Measurements from ENCODE around the gene TRIM54. TPM values are rescaled to one million over a fixed set of nuclear protein-coding genes. Genes with fewer than 3 reads are reported as not detected.

TRIM54 gene
- total RNA-seq, 1 donor: not detected

DNA sequence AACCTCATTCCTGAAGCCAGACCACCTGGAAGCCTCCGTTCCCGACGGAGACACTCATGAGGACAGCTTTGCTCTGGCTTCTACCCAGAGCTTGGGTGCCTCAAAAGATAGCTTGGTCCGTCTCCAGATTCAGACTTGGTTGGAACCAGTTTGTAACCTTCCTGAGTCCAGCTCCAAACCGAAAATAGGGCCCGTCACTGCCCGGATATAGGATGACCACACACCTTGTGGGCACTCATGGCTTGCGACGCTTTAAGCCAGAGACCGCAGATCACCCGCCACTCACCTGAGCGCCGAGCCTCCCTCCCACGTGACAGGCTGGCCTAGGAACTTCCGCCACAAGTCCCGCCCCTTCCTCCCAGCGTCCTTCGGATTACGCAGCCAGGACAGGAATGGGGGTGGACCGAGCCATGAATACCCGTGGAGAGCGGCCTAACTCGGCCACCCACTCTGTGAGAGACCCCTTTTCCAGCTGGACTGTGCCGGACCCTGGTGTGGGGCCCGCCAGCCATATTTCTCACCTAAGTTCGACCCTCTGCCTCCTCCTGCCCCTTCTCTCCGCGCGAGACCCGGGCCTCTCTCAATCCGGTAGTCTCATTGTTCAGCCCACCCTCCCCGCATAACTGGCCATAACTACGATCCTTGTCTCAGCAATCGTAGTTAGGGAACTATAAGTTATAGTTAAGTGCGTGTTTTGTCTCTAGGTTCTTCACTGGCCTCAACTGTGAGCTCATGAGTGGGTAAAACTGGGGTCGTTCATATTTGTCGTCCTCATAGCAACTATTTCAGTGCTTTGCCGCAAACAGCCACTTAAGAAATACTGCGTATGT, 40.8 kb downstream of the TRIM54 start, which contains the start of gene MPV17:
MPV17 (minus strand) TSS at position 332 of the 830 bp plus-strand sequence. CDS start 580 bp downstream, outside the sequence.
- Histone ChIP-seq H3K4me2 (ENCODE audit: insufficient read depth, low read length) (peak within 1 kb of the TSS; percentile 92), H2AFZ (ENCODE audit: low read length) (peak within 1 kb of the TSS; percentile 95), H3K27me3 (ENCODE audit: insufficient read depth, low read length) (no peaks in the 10 kb centered on the region), H3K27ac (ENCODE audit: low read depth, low read length) (peak within 1 kb of the TSS; percentile 100), H3K9me3 (ENCODE audit: low read depth, low read length) (no peaks in the 10 kb centered on the region), H4K20me1 (ENCODE audit: insufficient read depth, low read length) (peaks cover 4% of the 10 kb centered on the region), H3K79me2 (ENCODE audit: insufficient read depth, low read length) (peaks cover 29% of the 10 kb centered on the region), H3K4me3 (ENCODE audit: insufficient read depth, low read length) (peak within 1 kb of the TSS; percentile 75), H3K36me3 (ENCODE audit: insufficient read depth, low read length) (peaks cover 18% of the 10 kb centered on the region), H3K4me1 (ENCODE audit: insufficient read depth, low read length) (peaks cover 28% of the 10 kb centered on the region)
- peak; percentile 98 for DNase-seq (ENCODE audit: insufficient read length, low spot score, missing footprints)
- TF ChIP-seq, protein P1, sequence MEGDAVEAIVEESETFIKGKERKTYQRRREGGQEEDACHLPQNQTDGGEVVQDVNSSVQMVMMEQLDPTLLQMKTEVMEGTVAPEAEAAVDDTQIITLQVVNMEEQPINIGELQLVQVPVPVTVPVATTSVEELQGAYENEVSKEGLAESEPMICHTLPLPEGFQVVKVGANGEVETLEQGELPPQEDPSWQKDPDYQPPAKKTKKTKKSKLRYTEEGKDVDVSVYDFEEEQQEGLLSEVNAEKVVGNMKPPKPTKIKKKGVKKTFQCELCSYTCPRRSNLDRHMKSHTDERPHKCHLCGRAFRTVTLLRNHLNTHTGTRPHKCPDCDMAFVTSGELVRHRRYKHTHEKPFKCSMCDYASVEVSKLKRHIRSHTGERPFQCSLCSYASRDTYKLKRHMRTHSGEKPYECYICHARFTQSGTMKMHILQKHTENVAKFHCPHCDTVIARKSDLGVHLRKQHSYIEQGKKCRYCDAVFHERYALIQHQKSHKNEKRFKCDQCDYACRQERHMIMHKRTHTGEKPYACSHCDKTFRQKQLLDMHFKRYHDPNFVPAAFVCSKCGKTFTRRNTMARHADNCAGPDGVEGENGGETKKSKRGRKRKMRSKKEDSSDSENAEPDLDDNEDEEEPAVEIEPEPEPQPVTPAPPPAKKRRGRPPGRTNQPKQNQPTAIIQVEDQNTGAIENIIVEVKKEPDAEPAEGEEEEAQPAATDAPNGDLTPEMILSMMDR (IDR thresholded peaks at IDR 0.05; ENCODE audit: extremely low read depth, low read depth, low read length): no peak

DNA sequence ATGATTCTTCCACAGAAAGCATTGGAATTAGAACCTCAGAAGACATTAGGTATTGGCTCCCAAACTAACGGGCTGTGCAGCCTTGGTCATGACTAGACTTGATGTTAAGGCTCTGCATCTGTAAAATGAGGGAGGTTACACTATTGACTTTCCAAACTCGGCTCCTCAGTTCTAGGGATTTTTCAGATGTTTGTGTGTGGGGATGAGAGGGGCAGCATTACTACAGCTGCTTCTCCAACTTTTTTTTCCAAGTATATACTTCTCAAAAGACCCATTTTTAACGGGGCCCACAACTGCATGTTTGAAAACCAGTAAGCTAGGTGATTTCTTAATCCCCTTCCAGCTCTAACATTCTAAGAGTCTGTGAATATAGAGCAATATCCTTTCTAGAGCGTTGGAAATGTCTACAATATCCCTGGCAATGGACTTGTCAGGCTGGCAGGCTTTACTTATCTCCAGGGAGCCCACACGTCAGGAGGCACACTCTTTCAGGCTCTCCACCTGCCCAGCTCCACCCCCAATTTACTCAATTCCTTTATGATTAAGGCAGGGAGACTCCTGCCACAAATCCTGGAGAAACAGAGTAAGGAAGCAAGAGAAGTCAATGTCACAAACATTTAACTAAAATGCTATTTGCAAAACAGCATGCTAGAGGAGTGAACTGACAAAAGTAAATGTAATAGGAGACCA, 41.5 kb downstream of the TRIM54 start:
- Histone ChIP-seq H2AFZ (ENCODE audit: low read length) (peak overlapping the region; percentile 95), H3K4me1 (ENCODE audit: insufficient read depth, low read length) (peaks cover 28% of the 10 kb centered on the region), H3K79me2 (ENCODE audit: insufficient read depth, low read length) (peaks cover 29% of the 10 kb centered on the region), H3K27ac (ENCODE audit: low read depth, low read length) (peak overlapping the region; percentile 100), H3K4me2 (ENCODE audit: insufficient read depth, low read length) (peak overlapping the region; percentile 92), H4K20me1 (ENCODE audit: insufficient read depth, low read length) (peaks cover 4% of the 10 kb centered on the region), H3K27me3 (ENCODE audit: insufficient read depth, low read length) (no peaks in the 10 kb centered on the region), H3K9me3 (ENCODE audit: low read depth, low read length) (no peaks in the 10 kb centered on the region), H3K4me3 (ENCODE audit: insufficient read depth, low read length) (peak overlapping the region; percentile 75), H3K36me3 (ENCODE audit: insufficient read depth, low read length) (peaks cover 26% of the 10 kb centered on the region)
- TF ChIP-seq, protein P1 (IDR thresholded peaks at IDR 0.05; ENCODE audit: extremely low read depth, low read depth, low read length): no peak
- DNase-seq (ENCODE audit: insufficient read length, low spot score, missing footprints): peak; percentile 62

DNA sequence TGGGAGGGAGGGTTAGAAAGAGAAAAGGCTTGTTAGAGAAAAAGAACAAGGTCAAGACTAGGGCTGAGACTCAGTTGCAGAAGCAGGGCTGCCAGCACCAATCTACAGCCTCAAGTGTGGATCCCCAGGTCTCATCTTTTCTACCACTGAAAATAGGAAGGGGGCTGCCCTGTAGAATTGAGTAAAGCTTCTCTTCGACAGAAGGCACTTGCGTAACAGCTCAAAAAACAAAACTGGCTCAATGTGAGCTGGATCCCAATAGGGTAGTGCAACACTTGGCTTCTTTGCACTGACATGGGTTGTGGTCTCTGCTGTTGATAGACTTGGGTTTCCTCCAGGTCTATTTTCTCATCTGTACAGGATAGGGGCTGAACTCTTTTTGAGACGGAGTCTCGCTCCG, 42.5 kb downstream of the TRIM54 start:
- peaks cover 22% of the 10 kb centered on the region for H3K79me2 ChIP-seq (ENCODE audit: insufficient read depth, low read length)

More for the DNA sequence above, 42.5 kb downstream of the TRIM54 start:
- no peaks in the 10 kb centered on the region for H3K9me3 ChIP-seq (ENCODE audit: low read depth, low read length)
- H3K27me3 ChIP-seq (ENCODE audit: insufficient read depth, low read length): no peaks in the 10 kb centered on the region
- no peak overlapping the region for H3K4me2 ChIP-seq (ENCODE audit: insufficient read depth, low read length)
- no peak overlapping the region for H2AFZ ChIP-seq (ENCODE audit: low read length)
- TF ChIP-seq, protein P1 (IDR thresholded peaks at IDR 0.05; ENCODE audit: extremely low read depth, low read depth, low read length): no peak
- peaks cover 28% of the 10 kb centered on the region for H3K4me1 ChIP-seq (ENCODE audit: insufficient read depth, low read length)
- DNase-seq (ENCODE audit: insufficient read length, low spot score, missing footprints): peak; percentile 45
- no peak overlapping the region for H3K4me3 ChIP-seq (ENCODE audit: insufficient read depth, low read length)
- H3K27ac ChIP-seq (ENCODE audit: low read depth, low read length): no peak overlapping the region
- H4K20me1 ChIP-seq (ENCODE audit: insufficient read depth, low read length): no peaks in the 10 kb centered on the region
- H3K36me3 ChIP-seq (ENCODE audit: insufficient read depth, low read length): peaks cover 36% of the 10 kb centered on the region
